Peyer's patch (tissue), 4 donors: Measurements from ENCODE around the gene SGMS2. TPM values are rescaled to one million over a fixed set of nuclear protein-coding genes. Genes with fewer than 3 reads are reported as not detected.

Experiments used
- DNase-seq, 3 donors: peaks; one replicate each; pipeline ENCODE4 v3.0.0-alpha.2; 2017 to 2019
- H3K27ac ChIP-seq, 4 donors: fragments of 200-600 bp; sonication (generic); one replicate each; pipeline ENCODE4 v1.5.1; 2016 to 2019
- H3K27me3 ChIP-seq, 2 donors: fragments of 200-600 bp; sonication (generic); one replicate each; pipeline ENCODE4 v1.5.1; 2019
- H3K36me3 ChIP-seq, 3 donors: fragments of 200-600 bp; sonication (generic); one replicate each; pipeline ENCODE4 v1.5.1; 2016 to 2019
- H3K4me1 ChIP-seq, 4 donors: fragments of 200-600 bp; sonication (generic); one replicate each; pipeline ENCODE4 v1.5.1; 2016 to 2019
- H3K4me3 ChIP-seq, 4 donors: fragments of 200-600 bp; sonication (generic); 1 replicate in 3 of 4; 2 replicates in 1 of 4; pipeline ENCODE4 v1.5.1; 2016 to 2019; ENCODE audit warnings: mild to moderate bottlenecking in 1 of 4
- H3K9me3 ChIP-seq, 4 donors: fragments of 200-600 bp; sonication (generic); one replicate each; pipeline ENCODE4 v1.5.1; 2016 to 2019; ENCODE audit warnings: mild to moderate bottlenecking in 1 of 4
- CTCF ChIP-seq, 6 experiments: fragments of 450-650 bp in 4 of 6; fragments of 200-600 bp in 2 of 6; sonication (generic) in 1 of 6; IDR thresholded peaks; one replicate each; pipeline ENCODE4 v1.5.1; 2017 to 2019; ENCODE audit warnings: antibody characterized with exemption in 6 of 6, mild to moderate bottlenecking in 3 of 6, moderate library complexity in 1 of 6
- POLR2A ChIP-seq, 2 donors: fragments of 450-650 bp; IDR thresholded peaks; one replicate each; pipeline ENCODE4 v1.5.1; 2017; ENCODE audit warnings: antibody characterized with exemption in 2 of 2, mild to moderate bottlenecking in 2 of 2, moderate library complexity in 2 of 2
- total RNA-seq, 4 donors: library from RNA; depleted of rRNA; stranded (reverse); fragments of >200 nt; gene quantifications; one replicate each; pipeline ENCODE4 v1.1.0, GENCODE V29; 2016

SGMS2 gene
- total RNA-seq, 4 donors from 2014 or later: 40.4 to 350 (median 254) TPM

- H3K27me3 ChIP-seq: no peaks in the 10 kb centered on the region
- peak; percentile 90 to 95 (median 91) for DNase-seq
- H3K4me3 ChIP-seq: peak within 1 kb of the TSS; percentile 77 to 92 (median 83)
- H3K9me3 ChIP-seq: no peaks in the 10 kb centered on the region
- H3K36me3 ChIP-seq: no peaks in the 10 kb centered on the region
- H3K4me1 ChIP-seq: peaks cover 0 to 10% (median 5%) of the 10 kb centered on the region in 4 donors
- TF ChIP-seq POLR2A (IDR thresholded peaks at IDR 0.05): peak in 1 of 2 donors; percentile 23
- TF ChIP-seq CTCF (IDR thresholded peaks at IDR 0.05): peak in 5 of 6 experiments; percentile 12 to 54 (median 17)
- peak within 1 kb of the TSS; percentile 77 to 91 (median 84) for H3K27ac ChIP-seq
Measured at GRCh38 chr4:107930821-107931774, 106.4 kb downstream of the SGMS2 start, which contains the start of gene CYP2U1. Gene CYP2U1, plus strand, starts transcription at chr4:107931549. Its CDS starts 95 bp downstream, at chr4:107931644.

GRCh38 chr4:107931775-107932321 is 107.1 kb downstream of the SGMS2 start:
- no peaks in the 10 kb centered on the region for H3K9me3 ChIP-seq
- peaks cover 0 to 10% (median 5%) of the 10 kb centered on the region in 4 donors for H3K4me1 ChIP-seq
- peak overlapping the region; percentile 77 to 92 (median 83) for H3K4me3 ChIP-seq
- peak overlapping the region; percentile 77 to 91 (median 84) for H3K27ac ChIP-seq
- H3K27me3 ChIP-seq: no peaks in the 10 kb centered on the region
- peak in 2 of 3 donors; percentile 79 for DNase-seq
- no peaks in the 10 kb centered on the region for H3K36me3 ChIP-seq
- TF ChIP-seq CTCF (IDR thresholded peaks at IDR 0.05): peak in 1 of 6 experiments; percentile 6
- TF ChIP-seq POLR2A (IDR thresholded peaks at IDR 0.05): no peak

- Histone ChIP-seq H3K27ac (no peak overlapping the region), H3K9me3 (no peaks in the 10 kb centered on the region), H3K4me3 (no peak overlapping the region), H3K27me3 (no peaks in the 10 kb centered on the region), H3K36me3 (no peaks in the 10 kb centered on the region), H3K4me1 (peaks cover 0 to 10% (median 5%) of the 10 kb centered on the region in 4 donors)
- no peak for DNase-seq
- no peak for TF ChIP-seq CTCF (IDR thresholded peaks at IDR 0.05)
- no peak for TF ChIP-seq POLR2A (IDR thresholded peaks at IDR 0.05)
Measured at GRCh38 chr4:107935246-107935645, 110.5 kb downstream of the SGMS2 start.

- no peak for DNase-seq
- no peak overlapping the region for H3K27ac ChIP-seq
- H3K36me3 ChIP-seq: no peaks in the 10 kb centered on the region
- no peaks in the 10 kb centered on the region for H3K27me3 ChIP-seq
- TF ChIP-seq POLR2A (IDR thresholded peaks at IDR 0.05): no peak
- no peak for TF ChIP-seq CTCF (IDR thresholded peaks at IDR 0.05)
- H3K9me3 ChIP-seq: no peaks in the 10 kb centered on the region
- no peak overlapping the region for H3K4me3 ChIP-seq
- H3K4me1 ChIP-seq: peaks cover 0 to 10% (median 5%) of the 10 kb centered on the region in 4 donors
Measured at GRCh38 chr4:107937040-107937439, 112.3 kb downstream of the SGMS2 start.

- Histone ChIP-seq H3K27ac (no peak overlapping the region), H3K36me3 (no peaks in the 10 kb centered on the region), H3K4me3 (no peak overlapping the region), H3K4me1 (no peaks in the 10 kb centered on the region), H3K9me3 (no peaks in the 10 kb centered on the region), H3K27me3 (no peaks in the 10 kb centered on the region)
- DNase-seq: no peak
- no peak for TF ChIP-seq CTCF (IDR thresholded peaks at IDR 0.05)
- no peak for TF ChIP-seq POLR2A (IDR thresholded peaks at IDR 0.05)
Measured at GRCh38 chr4:107939307-107939706, 114.6 kb downstream of the SGMS2 start.
